HCT116 (cell line): Measurements from ENCODE around the gene AP2A1.

ENCODE experiments used
- EZH2phosphoT487 ChIP-seq: fragments of 200-600 bp; IDR thresholded peaks from 2 replicates; pipeline ENCODE4 v1.6.1; 2018; ENCODE audit warnings: antibody characterized with exemption, borderline replicate concordance
- JUND ChIP-seq: IDR thresholded peaks from 2 replicates; pipeline ENCODE4 v1.6.1; 2012
- TF ChIP-seq, protein P1 (sequence below), 3 experiments: fragments of 200-600 bp in 1 of 3; sonication (generic) in 1 of 3; IDR thresholded peaks in 2 of 3; conservative IDR thresholded peaks in 1 of 3; 2 replicates each; pipeline ENCODE4 v1.5.1; 2012 to 2017; ENCODE audit warnings: low read depth in 2 of 3, low read length in 2 of 3, antibody characterized with exemption in 1 of 3, borderline replicate concordance in 1 of 3, control low read depth in 1 of 3, mild to moderate bottlenecking in 1 of 3, mixed read lengths in 1 of 3, mixed run types in 1 of 3, moderate library complexity in 1 of 3; ENCODE audit not compliant: insufficient read depth in 1 of 3

DNA sequence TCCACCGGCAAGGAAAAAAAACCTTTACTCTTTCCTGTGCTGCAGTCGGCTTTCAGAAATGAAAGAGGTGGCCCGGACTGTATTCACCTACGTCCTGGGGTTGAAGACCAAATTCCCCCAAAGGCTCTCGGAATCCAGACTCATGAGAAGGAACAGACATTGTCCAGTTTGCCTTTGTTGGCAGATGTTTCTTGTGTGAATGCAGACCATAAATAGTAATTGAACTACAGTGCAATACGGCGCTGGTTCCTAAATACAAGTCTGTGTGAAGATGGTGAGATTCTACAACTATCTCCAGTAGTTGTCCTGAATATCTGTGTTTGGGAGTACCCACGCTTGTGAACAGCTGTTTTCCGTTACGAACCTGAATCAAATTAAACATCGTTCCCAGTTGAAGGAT, 72.9 kb downstream of the AP2A1 start:
- TF ChIP-seq JUND (no peak), EZH2phosphoT487 (no peak)
- TF ChIP-seq, protein P1, sequence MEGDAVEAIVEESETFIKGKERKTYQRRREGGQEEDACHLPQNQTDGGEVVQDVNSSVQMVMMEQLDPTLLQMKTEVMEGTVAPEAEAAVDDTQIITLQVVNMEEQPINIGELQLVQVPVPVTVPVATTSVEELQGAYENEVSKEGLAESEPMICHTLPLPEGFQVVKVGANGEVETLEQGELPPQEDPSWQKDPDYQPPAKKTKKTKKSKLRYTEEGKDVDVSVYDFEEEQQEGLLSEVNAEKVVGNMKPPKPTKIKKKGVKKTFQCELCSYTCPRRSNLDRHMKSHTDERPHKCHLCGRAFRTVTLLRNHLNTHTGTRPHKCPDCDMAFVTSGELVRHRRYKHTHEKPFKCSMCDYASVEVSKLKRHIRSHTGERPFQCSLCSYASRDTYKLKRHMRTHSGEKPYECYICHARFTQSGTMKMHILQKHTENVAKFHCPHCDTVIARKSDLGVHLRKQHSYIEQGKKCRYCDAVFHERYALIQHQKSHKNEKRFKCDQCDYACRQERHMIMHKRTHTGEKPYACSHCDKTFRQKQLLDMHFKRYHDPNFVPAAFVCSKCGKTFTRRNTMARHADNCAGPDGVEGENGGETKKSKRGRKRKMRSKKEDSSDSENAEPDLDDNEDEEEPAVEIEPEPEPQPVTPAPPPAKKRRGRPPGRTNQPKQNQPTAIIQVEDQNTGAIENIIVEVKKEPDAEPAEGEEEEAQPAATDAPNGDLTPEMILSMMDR (IDR thresholded peaks at IDR 0.05 in 2 of 3, conservative IDR thresholded peaks at IDR 0.05 in 1 of 3; ENCODE audit: borderline replicate concordance in 1 of 3, insufficient read depth in 1 of 3, low read depth in 2 of 3, low read length in 2 of 3): no peak
